LNCAP (cell line): Measurements from ENCODE around the gene TBC1D2B.
A peak's percentile ranks its signal among the peaks of the same experiment; 100 is the strongest.

ENCODE experiments used
- TF ChIP-seq, protein P1 (sequence below): fragments of 450-650 bp; IDR thresholded peaks from 2 replicates; pipeline ENCODE4 v1.5.1; 2017; ENCODE audit warnings: mild to moderate bottlenecking

The TBC1D2B gene

DNA sequence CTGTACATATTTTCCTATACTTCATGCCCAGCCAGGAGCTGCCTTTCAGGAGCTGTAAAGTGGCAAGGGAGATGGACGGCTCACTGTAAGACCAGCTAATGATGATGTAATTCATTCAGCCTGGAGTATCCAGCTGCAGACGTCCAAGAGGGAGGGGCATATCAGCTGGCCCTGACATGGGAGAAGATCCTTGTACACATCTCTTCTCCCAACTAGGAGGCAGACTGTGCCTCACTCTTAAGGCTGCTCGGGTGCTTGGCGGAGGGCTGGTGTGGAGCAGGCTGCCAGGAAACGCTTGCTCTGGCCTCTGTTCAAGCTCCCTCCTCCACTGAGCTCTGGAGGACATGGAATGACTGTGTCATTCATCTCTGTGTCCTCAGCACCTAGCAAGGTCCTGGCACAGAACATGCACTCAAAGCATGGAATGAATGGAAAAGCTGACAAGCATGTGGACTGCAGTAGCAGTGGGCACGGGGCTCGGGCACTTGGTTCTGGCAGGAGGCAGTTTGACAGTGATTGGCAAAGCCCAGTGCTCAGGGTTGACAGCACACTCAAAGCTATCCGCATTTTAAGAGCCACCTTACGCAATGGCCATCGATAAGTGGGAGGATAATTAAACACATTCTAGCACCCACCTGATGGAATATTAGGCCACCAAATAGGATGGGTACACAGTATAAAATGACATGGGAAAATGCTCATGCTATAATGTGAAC lies 72.4 kb downstream of the TBC1D2B start:
- TF ChIP-seq, protein P1, sequence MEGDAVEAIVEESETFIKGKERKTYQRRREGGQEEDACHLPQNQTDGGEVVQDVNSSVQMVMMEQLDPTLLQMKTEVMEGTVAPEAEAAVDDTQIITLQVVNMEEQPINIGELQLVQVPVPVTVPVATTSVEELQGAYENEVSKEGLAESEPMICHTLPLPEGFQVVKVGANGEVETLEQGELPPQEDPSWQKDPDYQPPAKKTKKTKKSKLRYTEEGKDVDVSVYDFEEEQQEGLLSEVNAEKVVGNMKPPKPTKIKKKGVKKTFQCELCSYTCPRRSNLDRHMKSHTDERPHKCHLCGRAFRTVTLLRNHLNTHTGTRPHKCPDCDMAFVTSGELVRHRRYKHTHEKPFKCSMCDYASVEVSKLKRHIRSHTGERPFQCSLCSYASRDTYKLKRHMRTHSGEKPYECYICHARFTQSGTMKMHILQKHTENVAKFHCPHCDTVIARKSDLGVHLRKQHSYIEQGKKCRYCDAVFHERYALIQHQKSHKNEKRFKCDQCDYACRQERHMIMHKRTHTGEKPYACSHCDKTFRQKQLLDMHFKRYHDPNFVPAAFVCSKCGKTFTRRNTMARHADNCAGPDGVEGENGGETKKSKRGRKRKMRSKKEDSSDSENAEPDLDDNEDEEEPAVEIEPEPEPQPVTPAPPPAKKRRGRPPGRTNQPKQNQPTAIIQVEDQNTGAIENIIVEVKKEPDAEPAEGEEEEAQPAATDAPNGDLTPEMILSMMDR = no peak

DNA sequence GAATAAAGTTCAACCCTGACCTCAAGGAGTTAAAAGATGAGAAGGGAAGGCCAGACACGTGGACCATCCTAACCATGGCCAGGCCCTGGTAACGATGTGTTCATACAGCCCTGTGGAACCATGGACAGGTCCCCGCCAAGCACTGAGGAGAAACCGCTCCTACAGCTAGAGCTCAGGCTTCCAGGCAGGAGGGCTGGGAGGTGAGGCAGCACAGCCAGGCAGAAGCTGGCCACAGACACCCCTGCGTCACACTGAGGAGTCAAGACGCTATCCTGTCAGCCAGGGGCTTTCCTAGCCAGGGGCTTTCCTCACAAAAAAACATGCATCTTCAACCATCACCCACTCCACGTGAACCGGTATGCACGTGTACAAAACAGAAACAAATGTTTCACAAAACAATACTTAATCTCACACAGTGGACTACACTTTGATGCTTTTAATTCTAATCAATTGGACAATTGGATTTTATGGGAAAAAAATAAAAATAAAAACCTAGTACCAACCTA lies 73.2 kb downstream of the TBC1D2B start:
- TF ChIP-seq, protein P1 = no peak

GRCh38 chr15:78003539-78004008 lies 73.9 kb downstream of the TBC1D2B start:
- TF ChIP-seq, protein P1 = no peak

DNA sequence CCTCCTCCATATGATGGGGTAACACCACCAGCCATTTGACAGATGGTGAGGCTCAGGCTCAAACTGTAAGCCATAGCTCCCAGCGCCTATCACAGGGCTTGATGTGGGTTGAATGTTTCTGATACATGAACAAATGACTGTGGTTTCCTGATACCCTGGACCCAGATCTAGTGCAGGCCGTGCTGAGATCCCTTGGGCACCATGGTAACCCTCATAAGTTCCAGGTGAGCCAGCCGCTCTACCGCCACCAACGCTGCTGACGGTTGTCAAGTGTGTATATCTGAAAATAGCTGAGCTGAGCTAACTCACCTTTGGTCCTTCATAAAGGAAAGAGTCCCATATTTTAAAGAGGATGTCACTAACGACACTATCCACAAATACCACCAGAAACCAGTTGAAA lies 74.5 kb downstream of the TBC1D2B start:
- TF ChIP-seq, protein P1 = no peak

- TF ChIP-seq, protein P1 = no peak
Observed at GRCh38 chr15:78001656-78002055, 75.9 kb downstream of the TBC1D2B start.

DNA sequence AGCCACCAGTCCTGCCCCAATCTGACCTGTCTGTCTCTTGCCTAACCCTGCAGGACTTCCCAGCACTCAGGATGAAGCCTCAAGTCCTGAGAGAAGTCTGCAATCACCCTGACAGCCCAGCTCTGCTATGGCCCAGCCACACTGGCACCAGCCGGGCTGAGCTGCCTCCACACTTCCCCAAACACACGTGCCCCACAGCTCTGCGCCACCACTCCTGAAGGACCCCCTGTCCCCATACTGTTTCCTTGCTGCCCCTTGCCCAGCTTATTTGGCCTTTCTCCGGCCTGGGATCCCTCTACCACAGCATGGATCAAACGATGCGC lies 76.6 kb downstream of the TBC1D2B start:
- TF ChIP-seq, protein P1 = no peak

DNA sequence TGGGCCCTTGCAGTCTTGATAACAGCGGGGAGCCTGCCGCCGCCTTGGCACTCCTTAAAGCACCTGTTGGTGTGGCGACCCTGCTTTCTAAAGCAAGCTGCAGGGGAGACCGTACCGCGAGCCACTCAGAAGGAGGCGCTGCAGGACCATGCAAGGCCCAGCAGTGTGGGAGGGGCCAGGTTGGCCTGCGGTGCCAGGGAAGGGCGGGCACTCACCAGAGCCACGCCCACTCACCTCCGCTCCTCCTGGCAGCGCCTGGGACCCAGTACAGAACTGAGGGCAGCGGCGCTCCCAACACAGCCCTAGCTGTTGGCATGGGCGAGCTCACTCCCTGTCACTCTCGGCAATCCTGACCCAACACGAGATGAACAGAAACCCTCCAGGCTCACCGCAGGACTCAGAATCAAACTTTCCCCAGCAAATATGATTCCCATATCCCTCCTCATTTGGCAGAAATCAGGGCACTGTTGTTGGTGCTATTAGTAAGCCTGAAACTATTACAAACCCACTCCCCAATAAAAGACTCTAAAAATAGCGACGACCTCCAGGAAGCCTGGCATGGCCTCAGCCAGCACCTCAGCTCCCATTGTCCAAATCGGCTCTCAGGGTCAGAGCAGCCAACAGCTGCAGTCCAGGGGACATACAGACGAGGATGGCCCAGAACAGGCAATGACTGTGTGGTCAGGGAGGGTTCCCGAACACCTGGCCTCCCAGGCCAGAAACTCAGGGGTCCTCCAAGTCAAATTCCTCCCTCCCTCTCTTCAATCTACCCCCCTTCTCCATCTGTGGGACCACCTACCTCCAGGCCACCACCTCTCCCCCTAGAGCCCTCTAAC lies 77.2 kb downstream of the TBC1D2B start:
- TF ChIP-seq, protein P1 = peak; percentile 66
